WTC11 (cell line): ENCODE measurements around the gene ATPAF1.

Experiments used
- ATF1 ChIP-seq: sonication (generic); formaldehyde crosslinking; IDR thresholded peaks from 2 replicates; pipeline ENCODE4 v1.8.1; 2023; ENCODE audit warnings: mild to moderate bottlenecking, moderate library complexity, missing genetic modification reagents
- ATF3 ChIP-seq: sonication (generic); formaldehyde crosslinking; conservative IDR thresholded peaks from 2 replicates; pipeline ENCODE4 v1.8.1; 2022; ENCODE audit warnings: mild to moderate bottlenecking, missing genetic modification reagents
- CTCF ChIP-seq: fragments of 200-600 bp; IDR thresholded peaks from 2 replicates; pipeline ENCODE4 v1.8.0; 2022; ENCODE audit warnings: antibody characterized with exemption
- ESRRA ChIP-seq: sonication (generic); formaldehyde crosslinking; IDR thresholded peaks from 2 replicates; pipeline ENCODE4 v1.8.1; 2022; ENCODE audit warnings: mild to moderate bottlenecking, missing genetic modification reagents, borderline replicate concordance
- NR2C2 ChIP-seq: sonication (generic); formaldehyde crosslinking; IDR thresholded peaks from 2 replicates; pipeline ENCODE4 v1.8.0; 2022; ENCODE audit warnings: mild to moderate bottlenecking, missing genetic modification reagents
- NR3C1 ChIP-seq: sonication (generic); formaldehyde crosslinking; conservative IDR thresholded peaks from 2 replicates; pipeline ENCODE4 v1.8.1; 2023; ENCODE audit warnings: low read depth, mild to moderate bottlenecking, missing genetic modification reagents
- OVOL2 ChIP-seq: fragments of 250-450 bp; sonication (Bioruptor Pico); IDR thresholded peaks from 2 replicates; pipeline ENCODE4 v1.9.0; 2021; ENCODE audit warnings: mild to moderate bottlenecking, borderline replicate concordance

- no peak for TF ChIP-seq OVOL2 (CRISPR knock-in tag)
- no peak for TF ChIP-seq ATF3 (CRISPR knock-in tag)
- TF ChIP-seq ESRRA (CRISPR knock-in tag) = no peak
- no peak for TF ChIP-seq ATF1
- TF ChIP-seq NR2C2 (CRISPR knock-in tag) = no peak
- no peak for TF ChIP-seq NR3C1
- TF ChIP-seq CTCF = no peak
Measured at GRCh38 chr1:46638921-46639320, 29.2 kb downstream of the ATPAF1 start.
